GM12878 (cell line): ENCODE data around the gene TMEM109. TPM values are rescaled to one million over a fixed set of nuclear protein-coding genes. Genes with fewer than 3 reads are reported as not detected.

Experiments
- ATAC-seq: fragments of 200-7000 bp; cut with Tn5 transposase; 3 replicates; pipeline ENCODE4 v1.9.1; 2020; ENCODE audit warnings: mild to moderate bottlenecking, moderate library complexity
- BruUV-seq: library from RNA; stranded (reverse); fragments of 400-500 nt; replicated peaks from 2 replicates; lab custom pipeline; 2021; lab: Mats Ljungman, UMichigan
- CTCF ChIA-PET: fragments of 300-600 bp; sonication (Branson Sonifier 250); formaldehyde crosslinking; extraction: SDS; loops from one replicate; lab custom pipeline; 2021; ENCODE audit warnings: inconsistent platforms; lab: Yijun Ruan, JAX
- POLR2A ChIA-PET: fragments of 350-600 bp; formaldehyde crosslinking; extraction: SDS; loops from one replicate; lab custom pipeline; 2021; ENCODE audit warnings: inconsistent platforms; lab: Charles Lee
- RAD21 ChIA-PET: fragments of 300-600 bp; sonication (Branson Sonifier 250); formaldehyde crosslinking; loops from one replicate; lab custom pipeline; 2023; ENCODE audit warnings: antibody characterized with exemption; ENCODE audit not compliant: unreplicated experiment; lab: Charles Lee
- SMC1A ChIA-PET: fragments of 300-600 bp; sonication (Branson Sonifier 250); formaldehyde crosslinking; loops from one replicate; lab custom pipeline; 2023; ENCODE audit not compliant: unreplicated experiment, uncharacterized antibody; lab: Charles Lee
- DNase-seq: peaks from one replicate; pipeline ENCODE4 v3.0.0-alpha.2; 2011; ENCODE audit warnings: low read depth, low spot score
- FAIRE-seq: peaks from 3 replicates; lab custom pipeline; 2011; peaks lifted over from hg19 to GRCh38; lab: Jason Lieb, UNC
- H2AFZ ChIP-seq: 2 replicates; pipeline ENCODE4 v1.6.0; 2011; ENCODE audit warnings: low read depth, low read length, control low read depth; ENCODE audit not compliant: control insufficient read depth
- H3K27ac ChIP-seq: 2 replicates; pipeline ENCODE4 v1.5.1; 2011; ENCODE audit warnings: control low read depth; ENCODE audit not compliant: control insufficient read depth, insufficient read depth
- H3K27me3 ChIP-seq, 2 experiments: replicated peaks in 1 of 2; 2 replicates each; pipeline versions ENCODE4 v1.6.0 to v1.6.1; 2011; ENCODE audit warnings: low read length in 1 of 2; ENCODE audit not compliant: control insufficient read depth in 2 of 2, insufficient read depth in 2 of 2
- H3K36me3 ChIP-seq, 2 experiments: 2 replicates each; pipeline ENCODE4 v1.5.1; 2011; ENCODE audit warnings: low read length in 1 of 2; ENCODE audit not compliant: control insufficient read depth in 2 of 2, insufficient read depth in 2 of 2
- H3K4me1 ChIP-seq: 2 replicates; pipeline ENCODE4 v1.6.1; 2011; ENCODE audit warnings: mild to moderate bottlenecking, low read length, moderate library complexity, mixed read lengths; ENCODE audit not compliant: control insufficient read depth, insufficient read depth
- H3K4me2 ChIP-seq: 2 replicates; pipeline ENCODE4 v1.6.0; 2011; ENCODE audit warnings: control low read depth; ENCODE audit not compliant: control insufficient read depth, insufficient read depth
- H3K4me3 ChIP-seq: fragments of 200-600 bp; sonication (generic); 2 replicates; pipeline ENCODE4 v1.5.1; 2016
- H3K79me2 ChIP-seq: 2 replicates; pipeline ENCODE4 v1.6.0; 2011; ENCODE audit warnings: low read length; ENCODE audit not compliant: control insufficient read depth, insufficient read depth
- H3K9ac ChIP-seq: 2 replicates; pipeline ENCODE4 v1.8.0; 2011; ENCODE audit warnings: low read length, control low read depth, mixed read lengths; ENCODE audit not compliant: control insufficient read depth, insufficient read depth
- H3K9me3 ChIP-seq: replicated peaks from 3 replicates; pipeline ENCODE4 v1.5.1; 2011; ENCODE audit warnings: mild to moderate bottlenecking, low read length; ENCODE audit not compliant: control insufficient read depth, insufficient read depth
- H4K20me1 ChIP-seq: 2 replicates; pipeline ENCODE4 v1.6.0; 2011; ENCODE audit not compliant: control insufficient read depth, insufficient read depth
- BHLHE40 ChIP-seq, 2 experiments: fragments of 450-650 bp in 1 of 2; IDR thresholded peaks; 2 replicates each; pipeline ENCODE4 v1.6.1; 2011 to 2017; ENCODE audit warnings: low read depth in 2 of 2, borderline replicate concordance in 1 of 2, improper control_type of control experiment in 1 of 2, low read length in 1 of 2, mild to moderate bottlenecking in 1 of 2
- DPF2 ChIP-seq: fragments of 450-650 bp; IDR thresholded peaks from 2 replicates; pipeline ENCODE4 v1.6.1; 2017; ENCODE audit warnings: mild to moderate bottlenecking
- EGR1 ChIP-seq, 2 experiments: IDR thresholded peaks; 1 replicate in 1 of 2; 2 replicates in 1 of 2; pipeline ENCODE4 v1.6.1; 2011 to 2012; ENCODE audit warnings: low read depth in 2 of 2, low read length in 2 of 2, borderline replicate concordance in 1 of 2, mild to moderate bottlenecking in 1 of 2, moderate library complexity in 1 of 2
- IRF5 ChIP-seq: fragments of 450-650 bp; IDR thresholded peaks from 2 replicates; pipeline ENCODE4 v1.6.1; 2017; ENCODE audit warnings: borderline replicate concordance
- MYC ChIP-seq: IDR thresholded peaks from 2 replicates; pipeline ENCODE4 v1.6.1; 2011; ENCODE audit warnings: mild to moderate bottlenecking, low read length, moderate library complexity, inconsistent platforms; ENCODE audit not compliant: insufficient read depth, insufficient replicate concordance, insufficient read length, severe bottlenecking
- NR2F1 ChIP-seq: fragments of 450-650 bp; conservative IDR thresholded peaks from 2 replicates; pipeline ENCODE4 v1.6.1; 2017; ENCODE audit warnings: mild to moderate bottlenecking
- PAX5 ChIP-seq: IDR thresholded peaks from 2 replicates; pipeline ENCODE4 v1.6.1; 2011; ENCODE audit warnings: low read depth, low read length, borderline replicate concordance
- SMAD1 ChIP-seq: fragments of 450-650 bp; IDR thresholded peaks from 2 replicates; pipeline ENCODE4 v1.6.1; 2018; ENCODE audit warnings: mild to moderate bottlenecking, low read depth; ENCODE audit not compliant: partially characterized antibody
- SUZ12 ChIP-seq: fragments of 200-600 bp; sonication (generic); IDR thresholded peaks from one replicate; pipeline ENCODE4 v1.6.1; 2018; ENCODE audit warnings: antibody characterized with exemption, mild to moderate bottlenecking; ENCODE audit not compliant: unreplicated experiment
- ZBED1 ChIP-seq: IDR thresholded peaks from 2 replicates; pipeline ENCODE4 v1.6.1; 2016; ENCODE audit warnings: borderline replicate concordance
- ZNF24 ChIP-seq: fragments of 450-650 bp; IDR thresholded peaks from 2 replicates; pipeline ENCODE4 v1.6.1; 2017; ENCODE audit warnings: antibody characterized with exemption, mild to moderate bottlenecking
- ZNF622 ChIP-seq: fragments of 450-650 bp; IDR thresholded peaks from 2 replicates; pipeline ENCODE4 v1.6.1; 2017; ENCODE audit warnings: mild to moderate bottlenecking, inconsistent platforms
- WGBS: methylation state at CpG from one replicate; pipeline ENCODE4 v1.1.6; 2016; ENCODE audit warnings: low lambda C conversion rate; ENCODE audit not compliant: insufficient replicate concordance, insufficient coverage; ENCODE audit errors: missing lambda C conversion rate; 5-methylcytosine and 5-hydroxymethylcytosine counted together
- in situ Hi-C: fragments of 300-500 bp; cut with MboI; formaldehyde crosslinking; loops from 9 replicates; pipeline ENCODE4 v1.14.3; 2018; ENCODE audit warnings: mixed read lengths
- intact Hi-C: fragments of 100-400 bp; cut with micrococcal nuclease; formaldehyde crosslinking; loops from one replicate; pipeline ENCODE4 v1.14.2; 2022; ENCODE audit not compliant: unreplicated experiment
- polyA plus RNA-seq, 11 experiments: library from polyadenylated mRNA; depleted of rRNA in 4 of 11; unstranded in 6 of 11; stranded (reverse) in 5 of 11; fragments of >200 nt; fragmentation: Nextera tagmentation in 4 of 11; fragmentation: Illumina TruSeq in 1 of 11; extraction: Ambion mirVana in 4 of 11; extraction: Trizol in 1 of 11; gene quantifications; 1 replicate in 1 of 11; 2 replicates in 10 of 11; pipeline versions ENCODE4 v1.2.1 to v1.2.3, GENCODE V29; 2011 to 2016; ENCODE audit warnings: inconsistent platforms in 2 of 11, missing spikeins in 2 of 11, low read depth in 1 of 11
- total RNA-seq, 4 experiments: library from RNA; depleted of rRNA in 3 of 4; stranded (reverse); fragments of >200 nt in 3 of 4; fragmentation: Illumina TruSeq in 1 of 4; extraction: Trizol in 1 of 4; gene quantifications; 2 replicates each; pipeline versions ENCODE4 v1.2.1 to v1.2.3, GENCODE V29; 2013 to 2021

TMEM109 gene
- total and polyA plus RNA-seq, 10 of the 15 experiments (the other 5 are each of a cell fraction or from before 2014, with no cell fraction given), result 21.9 to 199 (median 85.2) TPM

- Histone ChIP-seq H4K20me1 (no peaks in the 10 kb centered on the region), H3K27ac (no peak overlapping the region)
These were observed 54.3 kb downstream of the TMEM109 start for GRCh38 chr11:60968223-60968622.

More at GRCh38 chr11:60968223-60968622, 54.3 kb downstream of the TMEM109 start:
- Histone ChIP-seq H3K4me2 (no peak overlapping the region), H3K36me3 (no peaks in the 10 kb centered on the region), H3K9me3 (peaks cover 3% of the 10 kb centered on the region), H2AFZ (no peak overlapping the region), H3K79me2 (no peaks in the 10 kb centered on the region), H3K4me1 (peaks cover 6% of the 10 kb centered on the region; the same call in 1 of the 2 replicates), H3K4me3 (no peak overlapping the region), H3K27me3 (no peaks in the 10 kb centered on the region), H3K9ac (no peak overlapping the region)
- CTCF ChIA-PET, result interaction anchor here (0.7 to 3.8 kb wide), 11 partner anchors 12 to 172 kb away, joined by 3 to 46 read pairs (median 7); partner anchors contain the start of genes SLC15A3 and TMEM109
- POLR2A ChIA-PET, result interaction anchor here (0.5 kb wide), 1 partner anchor 218 kb away, joined by 3 read pairs; no protein-coding TSS in a partner anchor
- SMC1A ChIA-PET, result interaction anchor here (0.7 to 4.5 kb wide), 9 partner anchors 8 to 156 kb away, joined by 3 to 29 read pairs (median 3); no protein-coding TSS in a partner anchor
- RAD21 ChIA-PET, result interaction anchor here (1.2 to 1.4 kb wide), 2 partner anchors 57 to 93 kb away, joined by 3 to 4 read pairs; no protein-coding TSS in a partner anchor
- WGBS, result 85% methylated on average over 1 of the region's 1 CpG
- no peak for FAIRE-seq
- intact Hi-C loops, result no loop called here
- ATAC-seq, result no peak
- no peak for DNase-seq
- no peak for TF ChIP-seq EGR1 (IDR thresholded peaks at IDR 0.05; ENCODE audit: borderline replicate concordance in 1 of 2, low read depth in 2 of 2, low read length in 2 of 2)
- TF ChIP-seq MYC, result no peak
- no peak for TF ChIP-seq BHLHE40 (IDR thresholded peaks at IDR 0.05; ENCODE audit: borderline replicate concordance in 1 of 2, low read depth in 2 of 2, low read length in 1 of 2)
- TF ChIP-seq ZNF622, result no peak
- TF ChIP-seq DPF2, result no peak
- TF ChIP-seq NR2F1, result no peak
- no peak for TF ChIP-seq IRF5
- no peak for TF ChIP-seq SMAD1
- TF ChIP-seq PAX5, result no peak
- no peak for TF ChIP-seq ZNF24
- no peak for TF ChIP-seq SUZ12
- no peak for TF ChIP-seq ZBED1
- in situ Hi-C loops, result no loop called here
- BruUV-seq, result no TSS peak
